GM18868 (cell line): ENCODE measurements around the gene OGFOD2.
A peak's percentile ranks its signal among the peaks of the same experiment; 100 is the strongest.

Experiments
- ATAC-seq: cut with Tn5 transposase; IDR thresholded peaks from one replicate; pipeline ENCODE4 v1.9.1; 2021; ENCODE audit warnings: mild to moderate bottlenecking, moderate library complexity; ENCODE audit not compliant: unreplicated experiment

The OGFOD2 gene

DNA sequence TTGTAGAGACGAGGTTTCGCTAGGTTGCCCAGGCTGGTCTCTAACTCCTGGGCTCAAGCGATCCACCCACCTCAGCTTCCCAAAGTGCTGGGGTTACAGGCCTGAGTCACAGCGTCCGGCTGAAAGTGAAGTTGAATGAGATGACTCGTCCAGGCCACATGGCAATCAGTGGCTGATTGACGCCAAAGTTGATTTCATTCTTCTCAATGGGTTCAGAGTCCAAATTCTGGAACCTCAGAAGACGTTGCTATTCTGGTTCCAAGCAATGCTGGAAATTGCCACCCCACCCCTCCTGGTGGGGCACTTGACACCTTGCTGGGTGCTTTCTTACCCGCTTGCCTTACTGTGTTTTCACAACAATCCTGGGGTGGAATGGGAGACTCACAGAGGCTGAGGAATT lies 23.6 kb upstream of the OGFOD2 start:
- ATAC-seq: no peak

DNA sequence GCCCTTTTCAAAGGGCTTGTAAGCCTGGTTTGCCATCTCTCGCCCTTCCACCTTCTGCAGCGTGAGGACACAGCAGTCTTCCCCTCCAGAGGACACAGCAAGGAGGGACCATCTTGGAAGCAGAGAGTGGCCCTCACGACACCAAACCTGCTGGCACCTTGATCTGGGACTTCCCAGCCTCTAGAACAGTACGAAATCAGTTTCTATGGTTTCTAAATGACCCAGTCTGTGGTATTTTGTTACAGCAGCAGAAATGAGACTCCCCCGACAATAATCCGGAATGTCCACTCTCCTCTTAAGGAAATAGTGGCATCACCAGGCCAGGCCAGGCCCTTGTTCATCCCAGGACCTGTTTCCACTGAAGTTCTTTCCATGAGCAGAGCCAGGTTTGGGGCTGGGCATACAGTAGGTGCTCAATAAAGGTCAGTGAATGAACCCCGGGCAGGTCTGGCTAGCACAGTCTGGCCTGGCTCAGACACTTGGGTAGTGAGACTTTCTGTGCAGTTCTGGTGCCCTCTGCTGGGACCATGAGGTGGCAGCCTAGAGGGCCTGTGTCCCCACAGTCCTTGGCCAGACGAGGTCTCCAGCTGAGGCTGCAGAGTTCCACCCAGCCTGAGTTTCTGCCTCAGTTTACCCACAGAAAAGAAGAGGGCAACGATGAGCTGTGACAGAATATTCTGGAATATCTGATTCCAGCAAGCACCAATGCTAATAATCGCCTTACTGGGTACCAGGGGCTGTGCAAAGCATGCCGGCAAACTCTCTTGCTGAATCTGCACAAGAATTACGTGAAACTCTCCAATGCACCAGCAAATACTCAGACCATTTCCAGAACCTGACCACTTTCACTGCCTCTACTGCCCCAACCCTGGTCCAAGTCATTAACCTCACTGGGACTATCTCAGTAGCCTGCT lies 22.8 kb upstream of the OGFOD2 start:
- ATAC-seq: peak; percentile 54

DNA sequence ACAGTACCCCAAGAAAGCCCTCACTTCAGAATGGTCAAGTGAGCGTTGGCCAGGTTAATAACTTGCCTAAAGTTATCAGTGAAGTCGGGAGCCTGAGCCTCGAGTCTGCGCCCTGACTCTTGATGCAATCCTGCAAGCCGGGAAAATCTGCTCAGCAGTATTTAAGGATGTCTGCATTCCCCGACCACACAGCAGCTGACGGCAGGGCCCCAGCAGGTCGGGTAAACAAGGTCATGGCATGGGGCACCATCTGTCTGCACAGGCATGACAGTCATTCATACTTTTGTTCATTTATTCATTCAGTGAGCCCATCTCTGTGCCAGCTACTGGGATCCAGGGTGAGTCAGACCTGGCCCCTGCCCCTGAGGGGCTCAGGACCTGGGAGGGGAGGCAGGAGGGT lies 19.9 kb upstream of the OGFOD2 start:
- no peak for ATAC-seq

DNA sequence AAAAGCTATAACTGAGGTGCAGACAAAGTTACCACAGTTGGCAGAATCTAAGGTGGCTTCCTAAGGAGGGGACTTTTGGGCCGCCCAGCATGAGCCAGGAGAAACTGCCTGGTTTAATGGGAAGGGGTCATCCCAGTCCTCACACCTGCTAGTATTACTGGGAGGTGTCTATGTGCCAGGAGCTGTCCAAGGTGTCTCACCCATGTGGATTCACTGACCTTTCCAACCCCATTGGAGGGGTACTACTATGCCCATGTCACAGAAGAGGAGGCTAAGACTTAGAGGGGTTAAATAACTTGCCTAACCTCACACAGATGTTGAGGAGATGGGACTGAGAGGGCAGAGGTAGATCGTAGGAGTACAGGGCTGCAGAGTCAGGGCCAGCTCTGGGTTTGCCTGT lies 19.0 kb upstream of the OGFOD2 start:
- ATAC-seq: no peak

GRCh38 chr12:122958198-122958888 lies 16.7 kb upstream of the OGFOD2 start:
- ATAC-seq: no peak

DNA sequence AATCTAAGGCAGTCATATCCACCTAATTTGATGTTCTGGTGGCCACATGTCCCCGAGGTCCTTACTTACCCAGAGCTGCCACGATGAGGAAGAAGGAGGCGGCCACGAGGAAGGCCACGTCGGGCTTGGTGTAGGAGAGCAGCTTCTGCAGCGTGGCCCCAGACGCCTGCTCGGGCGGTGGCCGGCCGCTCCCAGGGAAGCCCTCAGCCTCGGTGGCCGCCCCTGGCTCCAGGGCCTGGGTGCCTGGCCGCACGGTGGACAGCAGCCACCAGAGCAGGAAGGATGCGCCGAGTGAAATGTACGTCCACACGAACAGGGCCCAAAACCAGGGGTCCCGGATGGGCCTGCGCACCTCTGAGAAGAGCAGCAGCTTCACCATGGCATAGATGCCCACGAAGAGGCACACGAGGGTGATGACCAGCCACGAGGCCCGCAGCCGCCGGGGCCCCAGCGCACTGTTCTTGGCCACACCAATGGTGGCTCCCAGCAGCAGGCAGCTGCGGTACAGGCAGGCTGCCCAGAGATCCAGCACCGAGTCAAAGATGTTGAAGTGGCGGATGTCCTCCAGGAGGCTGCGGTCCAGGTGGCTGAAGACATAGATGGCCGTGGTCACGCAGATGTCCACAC lies 15.4 kb upstream of the OGFOD2 start:
- no peak for ATAC-seq

DNA sequence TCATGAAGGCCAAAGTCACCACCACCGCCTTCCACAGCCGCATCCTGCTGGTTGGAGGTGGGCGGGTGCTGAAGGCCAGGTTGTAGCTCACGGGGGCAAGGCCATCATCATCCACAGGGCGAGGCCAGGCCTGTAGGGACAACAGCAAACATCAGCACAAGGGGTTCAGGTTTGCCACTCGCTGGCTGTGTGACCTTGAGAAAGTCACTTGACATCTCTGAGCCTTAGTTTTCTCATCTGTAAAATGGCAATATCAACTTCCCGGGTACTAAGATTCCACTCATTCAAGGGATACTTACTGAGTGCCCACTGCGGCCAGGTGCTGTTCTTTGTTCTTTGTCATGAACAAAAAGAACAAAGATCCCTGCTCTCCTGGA lies 14.9 kb upstream of the OGFOD2 start:
- no peak for ATAC-seq

DNA sequence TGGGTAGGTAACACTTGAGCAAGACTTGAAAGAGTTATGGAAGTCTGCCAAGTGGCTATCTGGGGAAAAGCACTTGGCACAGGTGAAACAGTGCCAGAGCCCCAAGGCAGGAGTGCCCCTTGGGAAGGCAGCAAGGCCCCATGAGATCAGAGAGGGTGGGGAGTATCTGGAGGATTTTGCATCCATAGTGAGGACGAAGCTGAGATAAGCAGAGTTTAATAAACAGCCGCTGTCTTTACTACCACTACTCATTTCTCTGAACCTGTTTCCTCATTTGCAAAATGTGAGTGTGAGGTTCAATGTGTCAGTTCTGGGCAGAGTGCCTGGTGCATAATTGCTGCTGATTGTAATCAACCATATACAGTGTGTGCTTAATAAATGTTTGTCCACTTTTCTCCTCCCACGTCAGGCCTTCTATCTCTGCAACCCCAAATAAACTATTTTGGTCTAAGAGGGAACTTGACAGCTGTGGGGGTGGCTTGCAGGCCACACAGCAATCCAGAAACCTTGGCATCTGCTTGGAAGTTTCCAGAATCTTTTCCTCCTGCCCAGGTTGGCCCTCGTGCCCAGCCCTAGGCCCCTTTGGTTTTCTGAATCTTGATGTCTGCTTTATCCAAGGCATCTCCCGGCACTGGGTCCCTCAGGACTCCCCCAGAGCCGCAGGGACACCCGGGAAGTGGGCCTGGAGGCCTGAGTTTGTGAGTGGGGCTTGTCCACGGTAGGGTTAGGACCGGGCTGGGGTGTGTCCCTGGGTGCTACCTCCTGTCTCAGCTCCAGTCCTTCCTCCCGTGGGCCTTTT lies 13.3 kb upstream of the OGFOD2 start:
- ATAC-seq: no peak

DNA sequence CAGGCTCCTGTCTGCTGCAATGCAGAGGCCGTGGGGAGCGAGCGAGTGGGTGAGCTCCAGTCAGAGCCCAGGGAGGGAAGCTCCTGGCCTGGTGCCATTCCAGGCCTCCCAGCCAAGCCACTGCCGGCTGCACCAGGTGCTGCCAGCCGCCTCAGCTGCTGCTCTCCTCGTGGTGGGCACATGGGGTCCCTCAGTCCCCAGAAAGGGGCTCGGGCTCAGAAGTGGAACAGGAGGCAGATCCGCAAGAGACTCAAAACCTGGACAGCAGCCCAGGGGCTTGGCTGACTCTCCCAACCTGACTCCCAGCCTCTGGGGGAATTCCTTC lies 11.1 kb upstream of the OGFOD2 start:
- ATAC-seq: no peak

DNA sequence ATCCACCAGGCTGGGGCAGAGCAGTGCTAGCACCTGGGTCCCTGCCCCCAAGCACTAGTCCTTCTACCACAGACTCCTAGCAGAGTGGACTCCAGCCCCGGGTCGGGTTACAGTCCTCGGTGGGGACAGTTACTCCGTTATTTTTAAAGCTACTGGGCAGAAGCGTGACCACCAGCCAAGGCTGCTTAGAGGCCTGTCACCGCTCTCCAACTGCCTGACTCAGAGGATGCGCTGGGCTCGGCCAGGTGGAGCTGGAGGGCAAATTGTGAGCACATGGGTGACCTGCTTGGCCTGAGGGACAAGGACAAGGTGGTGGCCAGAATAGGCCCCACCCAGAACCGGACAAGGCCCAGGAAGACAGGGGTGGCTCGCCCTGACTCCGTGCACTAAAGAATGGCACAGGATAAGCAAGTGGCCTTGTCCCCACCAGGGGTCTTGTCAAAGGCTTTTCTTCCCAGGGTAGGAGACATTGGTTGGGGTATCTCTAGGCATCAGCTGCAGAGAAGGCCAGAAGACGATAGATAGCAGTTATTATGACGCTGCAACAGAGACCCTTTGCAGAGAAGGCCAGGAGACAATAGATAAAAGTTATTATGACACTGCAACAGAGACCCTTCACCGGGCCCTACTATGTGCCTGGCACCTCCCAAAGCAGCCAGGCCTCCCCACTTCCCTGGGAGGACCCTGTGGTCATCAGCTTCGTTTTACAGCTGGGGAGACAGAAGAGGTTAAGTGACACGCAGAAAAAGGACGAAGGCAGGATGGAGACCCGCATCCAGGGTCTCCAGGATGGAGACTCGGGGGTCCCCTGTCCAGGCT lies 10.4 kb upstream of the OGFOD2 start:
- no peak for ATAC-seq

- no peak for ATAC-seq
Measured at GRCh38 chr12:122965321-122965751, 9.7 kb upstream of the OGFOD2 start.

- peak; percentile 68 for ATAC-seq
Measured at GRCh38 chr12:122965851-122966742, 8.9 kb upstream of the OGFOD2 start, which contains the start of gene ABCB9. TSS of gene ABCB9 (minus strand) at chr12:122966463. CDS start at chr12:122960235, 6,228 bp downstream.

- no peak for ATAC-seq
Measured at GRCh38 chr12:122966743-122967550, 8.1 kb upstream of the OGFOD2 start.

GRCh38 chr12:122968104-122968503 lies 6.9 kb upstream of the OGFOD2 start:
- ATAC-seq: no peak

GRCh38 chr12:122969676-122970075 lies 5.4 kb upstream of the OGFOD2 start:
- ATAC-seq: no peak

DNA sequence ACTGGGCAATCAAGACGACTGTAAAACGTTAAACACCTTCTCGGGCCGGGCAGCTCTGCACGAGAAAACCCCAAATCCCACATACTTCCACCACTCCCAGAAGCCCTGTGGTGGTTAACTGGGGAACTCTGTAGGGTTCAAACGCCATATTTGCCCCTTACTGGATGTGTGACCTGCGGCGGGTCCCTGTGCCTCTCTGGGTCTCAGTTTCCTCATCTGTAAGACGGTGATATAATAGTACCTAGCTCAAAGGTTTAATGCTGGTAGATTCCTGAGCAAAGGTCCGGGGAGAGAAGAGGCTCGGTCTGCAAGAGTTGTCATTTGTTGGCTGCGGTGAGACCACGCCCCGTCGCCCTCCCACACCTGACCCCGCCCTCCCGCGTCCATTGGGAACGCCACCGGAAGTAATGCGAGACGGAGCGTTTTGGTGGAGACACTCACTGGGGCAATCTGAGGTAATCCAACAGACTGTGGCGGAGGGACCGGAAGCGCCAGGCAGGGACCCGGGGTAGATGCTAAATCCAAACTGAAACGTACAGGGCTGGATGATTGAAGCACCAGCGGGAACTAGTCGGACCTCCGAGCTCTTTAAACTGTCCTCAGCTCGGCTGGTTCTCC lies 661 bp upstream of the OGFOD2 start:
- peak; percentile 79 for ATAC-seq

DNA sequence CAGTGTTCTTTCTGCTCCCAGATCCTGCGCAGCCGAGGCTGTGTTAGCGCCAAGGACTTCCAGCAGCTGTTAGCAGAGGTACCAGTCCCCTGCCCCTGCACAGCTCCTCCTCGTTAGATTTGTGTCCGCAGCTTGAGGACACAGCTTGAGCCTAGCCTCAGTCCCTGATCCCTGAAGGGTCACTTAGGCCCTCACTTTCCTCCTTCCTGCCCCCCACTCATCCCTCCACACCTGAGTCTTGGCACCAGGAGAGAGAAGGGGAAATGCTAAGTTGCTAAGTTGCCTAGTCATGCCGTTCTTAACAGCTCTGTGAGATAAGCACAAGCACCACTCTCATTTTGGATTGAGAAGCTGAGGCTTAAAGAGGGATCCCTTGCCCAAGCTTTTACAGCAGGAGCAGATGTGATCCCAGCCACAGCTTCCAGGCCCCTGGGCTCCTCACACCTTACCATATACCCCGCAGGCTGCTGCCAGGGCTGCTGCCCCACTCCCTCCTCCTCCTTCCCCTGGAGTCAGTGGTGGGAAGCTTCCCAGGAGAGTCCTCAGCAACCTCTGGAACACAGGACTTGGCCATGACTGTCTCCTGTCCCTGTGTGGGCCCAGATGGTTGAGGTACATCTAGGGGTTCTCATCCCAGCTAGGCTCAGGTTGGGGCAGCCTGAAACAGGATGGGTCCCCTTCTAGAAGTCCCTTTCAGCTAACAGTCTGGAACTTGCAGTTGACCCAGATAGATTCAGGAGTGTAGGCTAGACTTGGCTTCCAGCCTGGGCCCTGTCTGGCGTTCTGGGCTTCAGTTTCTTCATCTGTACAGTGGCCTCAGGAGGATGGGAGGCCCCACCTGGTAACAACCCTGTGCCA lies 975 bp downstream of the OGFOD2 start:
- ATAC-seq: no peak
